ENCODE measurements around the gene CDC34.
A peak's percentile ranks its signal among the peaks of the same experiment; 100 is the strongest.

The CDC34 gene

DNA sequence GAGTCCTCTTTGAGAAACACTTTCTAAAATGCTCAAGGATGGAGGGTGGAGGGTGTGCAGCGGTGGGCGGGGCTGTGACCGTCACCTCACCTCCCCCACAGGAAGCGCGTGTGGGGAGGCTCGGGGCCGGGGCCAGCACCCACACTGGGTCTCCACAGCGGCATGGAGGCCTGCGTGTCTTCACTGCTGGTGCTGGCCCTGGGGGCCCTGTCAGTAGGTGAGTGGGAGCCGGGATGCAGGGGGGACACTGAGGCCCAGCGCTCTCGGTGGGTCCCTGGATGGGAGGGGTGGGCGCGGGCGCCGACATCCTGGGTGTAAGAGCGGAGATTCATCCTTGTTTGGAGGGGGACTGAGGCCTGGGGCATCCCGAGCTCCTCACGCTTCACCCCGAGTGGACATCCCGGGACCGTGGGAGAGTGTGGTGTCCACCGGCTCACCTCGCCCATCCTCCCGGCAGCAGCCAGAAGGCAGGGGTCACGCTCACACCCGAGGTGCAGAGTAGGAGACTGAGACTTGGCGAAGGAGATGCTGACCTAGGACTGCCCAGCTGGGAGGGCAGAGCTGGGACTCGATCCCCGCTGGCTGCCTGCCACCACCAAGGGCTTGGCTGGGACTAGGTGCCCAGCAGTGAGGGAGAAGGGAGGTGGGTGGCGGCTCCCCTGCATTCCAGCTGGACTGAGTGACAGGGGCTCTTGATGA, 12.5 kb downstream of the CDC34 start, which contains the start of gene GZMM:
TSS of gene GZMM (plus strand) at position 144 of the 699 bp plus-strand sequence. CDS start at position 163, 19 bp downstream.
- DNase-seq, result no peak

DNA sequence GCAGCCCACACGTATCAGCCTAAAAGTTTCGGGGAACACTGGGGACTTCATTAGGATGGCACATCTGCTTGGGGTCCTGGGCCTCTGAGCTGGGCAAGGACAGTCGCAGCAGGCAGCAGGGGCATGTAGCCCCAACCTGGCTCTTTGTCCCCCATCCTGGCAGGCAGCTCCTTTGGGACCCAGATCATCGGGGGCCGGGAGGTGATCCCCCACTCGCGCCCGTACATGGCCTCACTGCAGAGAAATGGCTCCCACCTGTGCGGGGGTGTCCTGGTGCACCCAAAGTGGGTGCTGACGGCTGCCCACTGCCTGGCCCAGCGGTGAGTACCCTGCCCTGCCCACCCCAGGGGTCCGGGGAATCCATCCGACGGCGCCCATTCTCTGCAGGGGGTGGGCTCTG, 15.6 kb downstream of the CDC34 start:
- no peak for DNase-seq

DNA sequence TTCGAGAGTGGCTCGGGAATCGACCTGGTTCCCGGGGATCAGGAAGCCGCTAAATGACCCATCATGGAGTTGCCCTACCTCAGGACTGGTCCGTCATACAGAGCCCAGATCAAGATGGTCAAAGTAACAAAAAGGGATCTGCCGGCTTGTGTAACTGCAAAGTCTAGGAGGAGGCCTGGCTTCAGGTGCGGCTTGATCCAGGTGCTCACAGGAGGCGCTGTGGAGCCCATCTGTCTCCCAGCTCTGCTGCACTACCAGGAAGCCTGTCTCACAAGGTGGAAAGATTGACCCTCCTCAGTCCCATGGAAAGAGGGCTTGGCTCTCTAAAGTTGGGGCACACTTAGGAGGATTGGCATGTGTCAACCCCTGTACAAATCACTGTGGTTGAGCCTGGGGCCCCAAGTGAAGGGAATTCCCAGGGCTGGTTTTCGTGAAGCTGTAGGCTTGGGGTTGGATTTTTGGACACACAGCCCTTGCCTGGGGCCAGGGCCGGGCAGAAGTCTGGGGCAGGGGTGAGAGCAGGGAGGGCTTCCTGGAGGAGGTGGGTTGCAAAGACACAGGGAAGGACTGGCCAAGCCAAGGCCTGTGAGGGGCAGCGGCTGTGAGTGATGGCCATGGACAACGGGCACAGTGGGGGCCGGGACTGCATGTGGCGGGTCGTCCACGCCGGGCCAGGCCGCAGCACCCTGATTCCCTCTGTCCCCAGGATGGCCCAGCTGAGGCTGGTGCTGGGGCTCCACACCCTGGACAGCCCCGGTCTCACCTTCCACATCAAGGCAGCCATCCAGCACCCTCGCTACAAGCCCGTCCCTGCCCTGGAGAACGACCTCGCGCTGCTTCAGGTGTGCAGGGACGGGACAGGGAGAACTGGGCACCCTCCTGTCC, 16.5 kb downstream of the CDC34 start:
- no peak for DNase-seq

DNA sequence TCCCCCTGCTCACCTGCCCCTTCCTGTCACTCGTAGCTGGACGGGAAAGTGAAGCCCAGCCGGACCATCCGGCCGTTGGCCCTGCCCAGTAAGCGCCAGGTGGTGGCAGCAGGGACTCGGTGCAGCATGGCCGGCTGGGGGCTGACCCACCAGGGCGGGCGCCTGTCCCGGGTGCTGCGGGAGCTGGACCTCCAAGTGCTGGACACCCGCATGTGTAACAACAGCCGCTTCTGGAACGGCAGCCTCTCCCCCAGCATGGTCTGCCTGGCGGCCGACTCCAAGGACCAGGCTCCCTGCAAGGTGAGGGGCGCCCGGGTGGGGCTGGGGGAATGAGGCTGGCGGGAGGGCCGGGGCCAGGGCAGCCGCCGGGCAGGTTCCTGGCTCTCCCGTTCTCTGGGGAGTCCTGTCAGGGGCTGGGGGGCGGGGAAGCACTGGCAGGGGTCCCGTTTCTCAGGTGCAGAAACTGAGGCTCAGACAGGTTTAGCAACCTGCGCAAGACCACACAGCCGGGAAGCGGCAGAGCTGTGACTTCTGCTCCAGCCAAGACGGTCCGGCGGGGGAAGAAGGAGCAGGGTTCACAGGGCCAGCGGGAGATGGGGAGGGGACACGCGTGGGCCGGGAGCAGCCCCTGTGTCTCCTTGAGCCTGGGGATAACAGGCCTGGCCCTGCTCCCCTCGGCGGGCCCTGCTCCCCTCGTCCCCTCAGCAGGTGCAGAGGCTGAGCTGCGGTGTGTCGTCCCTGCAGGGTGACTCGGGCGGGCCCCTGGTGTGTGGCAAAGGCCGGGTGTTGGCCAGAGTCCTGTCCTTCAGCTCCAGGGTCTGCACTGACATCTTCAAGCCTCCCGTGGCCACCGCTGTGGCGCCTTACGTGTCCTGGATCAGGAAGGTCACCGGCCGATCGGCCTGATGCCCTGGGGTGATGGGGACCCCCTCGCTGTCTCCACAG, 17.6 kb downstream of the CDC34 start:
- DNase-seq, result no peak

DNA sequence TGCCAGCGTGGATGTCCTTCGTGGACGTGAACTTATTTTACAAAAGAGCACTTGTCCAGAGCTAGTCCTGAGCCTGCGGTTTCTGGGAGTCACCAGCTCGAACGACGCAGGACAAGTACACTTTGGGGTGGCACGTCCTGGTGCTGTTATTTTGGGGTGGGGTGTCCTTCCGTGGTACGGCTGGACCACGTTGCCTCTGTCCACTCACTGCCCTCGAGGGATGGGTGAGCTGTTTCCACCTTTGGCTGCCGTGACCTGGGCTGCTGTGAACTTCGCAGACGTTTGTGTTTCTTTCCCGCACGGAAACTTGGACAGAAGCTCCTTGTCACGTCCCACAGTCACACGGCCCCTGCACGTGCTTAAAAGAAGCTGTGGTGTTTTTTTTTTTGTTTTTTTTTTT, 23.3 kb downstream of the CDC34 start:
- no peak for DNase-seq

DNA sequence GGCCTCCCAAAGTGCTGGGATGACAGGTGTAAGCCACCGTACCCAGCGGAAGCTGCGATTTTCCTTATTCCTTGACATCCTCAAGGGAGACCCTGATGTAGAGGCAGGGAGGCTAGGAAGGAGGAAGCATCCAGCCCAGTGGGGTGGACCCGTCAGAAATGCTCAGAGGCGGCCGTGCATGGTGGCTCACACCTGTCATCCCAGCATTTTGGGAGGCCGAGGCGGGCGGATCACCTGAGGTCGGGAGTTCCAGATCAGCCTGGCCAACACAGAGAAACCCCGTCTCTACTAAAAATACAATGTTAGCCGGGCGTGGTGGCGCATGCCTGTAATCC, 23.9 kb downstream of the CDC34 start:
- DNase-seq, result no peak

DNA sequence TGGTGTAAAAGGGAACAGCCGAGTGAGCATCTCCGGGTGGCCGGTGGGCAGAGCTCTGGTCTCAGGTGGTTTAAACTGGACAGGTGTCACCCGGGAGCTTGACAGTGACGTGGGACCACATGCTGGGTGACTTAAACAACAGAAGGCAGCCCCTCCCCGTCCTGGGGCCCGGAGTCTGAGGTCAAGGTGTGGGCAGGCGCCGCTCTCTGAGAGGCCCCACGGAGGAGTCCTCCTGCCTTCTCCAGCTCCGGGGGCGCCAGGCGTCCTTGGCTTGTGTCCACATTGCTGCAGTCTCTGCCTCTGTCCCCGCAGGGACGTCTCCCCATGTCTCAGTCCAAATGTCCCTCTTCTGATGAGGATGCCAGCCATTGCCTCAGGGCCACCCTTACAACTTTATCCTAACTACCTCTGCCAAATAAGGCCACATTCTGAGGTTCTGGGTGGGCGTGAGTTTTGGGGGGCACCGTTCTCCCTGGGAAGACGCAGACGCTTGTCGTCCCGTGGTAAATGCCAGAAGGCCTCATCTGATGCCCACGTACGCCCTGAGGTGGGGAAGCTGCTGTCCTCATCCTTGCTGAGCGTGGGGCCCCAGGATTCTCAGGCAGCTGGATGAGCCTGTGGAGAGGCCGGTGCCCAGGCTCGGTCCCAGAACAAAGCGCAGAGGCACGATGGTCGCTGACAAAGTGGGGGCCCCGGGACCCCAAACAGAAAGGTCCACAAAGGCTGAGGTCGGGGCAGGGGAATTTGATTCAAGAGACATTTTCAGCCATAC, 25.2 kb downstream of the CDC34 start:
- DNase-seq, result no peak

DNA sequence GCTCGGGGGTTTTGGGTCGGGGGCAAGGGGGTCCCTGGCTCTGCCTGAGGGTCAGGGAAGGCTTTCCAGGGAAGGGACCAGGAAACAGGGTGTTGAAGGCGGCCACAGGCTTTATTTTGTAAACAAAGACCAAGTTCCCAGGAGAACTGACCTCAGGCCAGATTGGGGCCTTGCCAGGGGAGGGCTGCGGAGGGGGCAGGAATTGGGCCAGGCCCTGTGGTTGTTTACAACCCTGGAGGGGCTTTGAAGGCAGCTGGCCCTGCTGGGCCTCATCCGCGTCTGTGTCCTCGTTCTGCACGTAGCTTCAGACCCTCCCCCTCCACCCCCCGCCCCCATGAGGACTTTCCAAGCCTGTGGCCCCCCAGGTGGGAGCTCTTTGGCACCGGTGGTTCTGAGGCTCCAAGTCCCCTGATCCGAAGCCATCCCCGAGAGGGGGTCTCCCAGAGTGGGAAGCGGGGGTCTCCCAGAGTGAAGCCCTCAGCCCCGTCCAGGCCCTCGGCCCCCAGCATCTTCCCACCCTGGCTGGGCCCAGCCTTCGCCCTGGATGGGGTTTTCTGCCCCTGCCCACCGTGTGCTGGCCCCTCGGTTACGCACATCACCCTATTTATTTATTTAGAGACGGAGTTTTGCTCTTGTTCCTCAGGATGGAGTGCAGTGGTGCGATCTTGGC, 27.3 kb downstream of the CDC34 start:
- no peak for DNase-seq

DNA sequence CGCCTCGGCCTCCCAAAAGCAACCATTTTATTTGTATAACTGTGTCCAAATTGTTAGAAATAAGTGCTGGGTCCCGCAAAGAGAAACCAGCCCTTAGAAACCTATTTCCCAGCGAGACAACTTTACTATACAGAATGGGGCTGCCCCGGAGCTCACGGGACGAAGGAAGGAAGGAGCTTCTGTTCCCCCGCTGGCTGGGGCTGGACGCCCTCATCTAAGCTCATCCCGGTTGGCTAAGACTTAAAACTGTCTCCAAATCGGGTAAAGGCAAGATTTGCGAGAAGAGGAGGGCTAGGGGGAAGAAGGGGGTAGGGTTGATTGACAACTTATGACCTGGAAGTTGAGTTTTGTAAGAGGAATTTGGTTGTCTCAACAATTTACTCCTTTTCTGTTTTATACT, 28.6 kb downstream of the CDC34 start:
- DNase-seq, result no peak

DNA sequence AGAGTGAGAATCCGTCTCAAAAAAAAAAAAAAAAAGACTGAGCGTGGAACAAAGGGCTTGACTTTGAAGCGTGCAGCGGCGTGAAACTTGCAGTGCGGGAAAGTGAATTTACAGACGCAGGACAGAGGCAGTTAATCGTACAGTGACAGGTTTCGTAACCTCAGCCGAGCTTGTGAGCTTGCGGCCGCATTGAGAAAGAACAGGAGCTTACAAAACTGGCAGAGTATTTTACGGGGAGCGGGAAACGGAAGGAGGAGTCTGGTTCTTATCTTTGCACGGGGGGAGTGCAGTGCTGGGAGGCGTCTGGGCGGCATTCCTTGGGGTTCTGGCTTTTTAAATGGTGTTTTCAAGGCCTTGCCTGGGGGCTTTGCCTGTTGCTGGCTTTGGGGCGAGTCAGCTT, 34.8 kb downstream of the CDC34 start:
- no peak for DNase-seq

DNA sequence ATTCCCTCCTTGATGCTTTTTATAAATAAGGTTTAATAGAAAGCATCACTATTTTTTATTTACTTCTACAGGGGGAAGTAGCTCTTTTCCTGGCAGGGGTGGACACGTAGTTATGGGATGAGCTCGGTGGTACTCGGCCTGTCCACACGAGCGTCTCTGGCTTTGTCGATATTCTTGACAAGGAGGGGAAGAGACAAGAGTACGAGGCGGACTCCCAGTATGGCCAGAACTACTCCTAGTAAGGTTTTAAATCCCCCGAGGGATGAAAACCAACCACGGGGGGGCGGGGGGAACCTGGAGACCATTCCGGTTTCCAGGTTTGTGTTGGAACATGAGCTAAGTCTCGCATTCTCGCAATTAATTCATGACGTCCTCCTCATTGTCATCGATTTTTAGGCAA, 35.3 kb downstream of the CDC34 start:
- DNase-seq, result no peak

DNA sequence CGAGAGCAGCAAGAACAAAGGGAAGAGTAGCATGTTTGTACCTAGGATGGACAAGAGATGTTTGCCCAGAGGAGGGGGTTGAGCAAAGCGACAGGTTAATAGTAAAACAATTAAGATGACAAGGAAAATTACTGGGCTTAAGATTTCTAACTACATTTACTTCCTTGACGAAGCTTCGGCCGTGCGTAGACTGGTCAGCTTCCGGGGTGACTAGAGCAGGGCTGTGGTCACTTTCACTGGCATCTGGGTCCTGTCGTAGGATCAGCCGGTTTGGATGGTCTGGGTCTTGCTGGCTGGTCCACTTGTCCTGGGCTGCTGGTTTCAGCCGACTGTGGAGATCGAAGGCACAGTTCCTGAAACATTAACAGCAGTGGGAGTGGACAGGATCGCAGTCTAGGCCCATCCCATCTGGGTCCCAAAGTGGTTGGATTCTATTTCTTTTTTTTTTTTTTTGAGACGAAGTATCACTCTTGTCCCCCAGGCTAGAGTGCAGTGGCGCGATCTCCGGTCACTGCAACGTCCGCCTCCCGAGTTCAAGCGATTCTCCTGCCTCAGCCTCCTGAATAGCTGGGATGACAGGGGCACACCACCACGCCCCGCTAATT, 35.8 kb downstream of the CDC34 start:
- no peak for DNase-seq

DNA sequence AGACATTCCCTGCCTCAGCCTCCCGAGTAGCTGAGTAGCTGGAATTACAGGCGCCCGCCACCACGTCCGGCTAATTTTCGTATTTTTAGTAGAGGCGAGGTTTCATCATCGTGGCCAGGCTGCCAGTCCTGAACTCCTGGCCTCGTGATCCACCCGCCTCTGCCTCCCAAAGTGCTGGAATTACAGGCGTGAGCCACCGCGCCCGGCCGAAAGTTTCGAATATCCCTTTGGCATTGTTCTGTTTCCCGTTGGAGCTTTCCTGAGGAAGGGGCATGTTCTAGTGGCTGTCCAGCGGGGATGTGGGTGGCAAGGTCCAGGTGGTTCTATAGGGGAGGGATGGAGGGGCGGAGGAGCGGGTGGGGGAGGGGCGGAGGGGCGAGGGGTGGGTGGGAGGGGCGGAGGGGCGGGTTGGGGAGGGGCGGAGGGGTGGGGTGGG, 38.7 kb downstream of the CDC34 start:
- DNase-seq, result no peak

DNA sequence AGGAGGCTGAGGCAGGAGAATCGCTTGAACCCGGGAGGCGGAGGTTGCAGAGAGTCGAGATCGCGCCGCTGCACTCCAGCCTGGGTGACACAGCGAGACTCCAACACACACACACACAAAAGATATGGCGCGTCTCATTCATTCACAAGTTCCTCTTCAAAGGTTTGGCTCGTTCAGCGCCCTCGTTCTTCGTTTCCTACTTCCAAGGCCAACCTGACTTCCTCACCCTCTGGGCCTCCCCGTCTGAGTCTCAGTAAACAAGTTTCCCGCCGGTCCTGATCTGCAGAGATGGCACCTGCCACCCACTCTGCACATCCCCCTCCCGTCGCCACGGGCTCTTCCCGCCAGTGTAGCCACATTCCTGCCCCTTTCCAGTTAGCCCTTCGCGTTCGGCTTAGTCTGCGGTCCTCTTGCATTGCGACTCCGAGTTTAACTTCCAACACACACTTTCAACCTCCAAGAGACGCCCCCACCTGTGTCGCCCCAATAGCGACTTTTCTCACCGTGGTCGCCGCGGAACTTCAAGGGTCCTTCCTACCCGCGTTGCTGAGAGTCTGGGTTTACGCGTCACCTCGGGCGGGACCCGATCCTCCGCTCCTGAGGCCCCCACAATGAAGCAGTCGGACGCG, 39.5 kb downstream of the CDC34 start:
- DNase-seq, result peak; percentile 82

DNA sequence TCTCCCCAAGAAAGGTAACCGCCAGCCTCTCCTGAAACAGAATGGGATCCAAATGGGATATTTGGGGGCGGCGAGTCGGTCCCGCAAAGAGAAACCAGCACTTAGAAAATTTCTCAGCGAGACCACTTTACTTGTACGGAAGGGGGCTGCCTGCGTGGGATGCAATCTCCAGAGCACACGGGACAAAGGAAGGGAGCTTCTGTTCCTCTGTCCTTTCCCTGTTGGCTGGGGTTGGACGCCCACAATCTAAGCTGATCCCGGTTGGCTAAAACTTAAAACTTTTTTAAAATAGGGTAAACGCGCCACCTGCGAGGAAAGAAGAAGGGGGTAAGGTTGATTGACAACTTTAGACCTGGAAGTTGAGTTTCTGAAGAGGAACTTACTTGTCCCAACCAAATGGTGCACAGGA, 40.0 kb downstream of the CDC34 start:
- DNase-seq, result peak; percentile 52

DNA sequence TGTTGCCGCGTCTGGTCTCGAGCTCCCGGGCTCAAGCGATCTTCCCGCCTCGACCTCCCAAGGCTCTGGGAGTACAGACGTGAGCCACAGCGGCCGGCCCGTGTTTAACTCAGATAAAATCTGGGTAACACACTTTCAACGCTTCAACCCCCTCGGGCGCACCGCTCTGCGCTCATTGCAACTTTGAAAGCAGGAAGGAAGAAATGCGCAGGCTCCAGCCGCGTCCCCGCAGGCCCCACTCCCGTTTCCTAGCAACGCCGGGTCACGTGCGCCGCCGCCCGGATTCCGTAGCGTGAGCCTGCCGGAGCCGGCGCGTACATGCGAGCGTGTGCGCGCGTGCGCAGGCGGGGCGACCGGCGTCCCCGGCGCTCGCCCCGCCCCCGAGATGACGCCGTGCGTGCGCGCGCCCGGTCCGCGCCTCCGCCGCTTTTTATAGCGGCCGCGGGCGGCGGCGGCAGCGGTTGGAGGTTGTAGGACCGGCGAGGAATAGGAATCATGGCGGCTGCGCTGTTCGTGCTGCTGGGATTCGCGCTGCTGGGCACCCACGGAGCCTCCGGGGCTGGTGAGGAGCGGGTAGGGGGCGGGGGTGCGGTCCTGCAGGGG, 40.7 kb downstream of the CDC34 start, which contains the start of gene BSG:
TSS of gene BSG (plus strand) at position 457 of the 603 bp plus-strand sequence. CDS start at position 496, 39 bp downstream.
- DNase-seq, result peak; percentile 99

DNA sequence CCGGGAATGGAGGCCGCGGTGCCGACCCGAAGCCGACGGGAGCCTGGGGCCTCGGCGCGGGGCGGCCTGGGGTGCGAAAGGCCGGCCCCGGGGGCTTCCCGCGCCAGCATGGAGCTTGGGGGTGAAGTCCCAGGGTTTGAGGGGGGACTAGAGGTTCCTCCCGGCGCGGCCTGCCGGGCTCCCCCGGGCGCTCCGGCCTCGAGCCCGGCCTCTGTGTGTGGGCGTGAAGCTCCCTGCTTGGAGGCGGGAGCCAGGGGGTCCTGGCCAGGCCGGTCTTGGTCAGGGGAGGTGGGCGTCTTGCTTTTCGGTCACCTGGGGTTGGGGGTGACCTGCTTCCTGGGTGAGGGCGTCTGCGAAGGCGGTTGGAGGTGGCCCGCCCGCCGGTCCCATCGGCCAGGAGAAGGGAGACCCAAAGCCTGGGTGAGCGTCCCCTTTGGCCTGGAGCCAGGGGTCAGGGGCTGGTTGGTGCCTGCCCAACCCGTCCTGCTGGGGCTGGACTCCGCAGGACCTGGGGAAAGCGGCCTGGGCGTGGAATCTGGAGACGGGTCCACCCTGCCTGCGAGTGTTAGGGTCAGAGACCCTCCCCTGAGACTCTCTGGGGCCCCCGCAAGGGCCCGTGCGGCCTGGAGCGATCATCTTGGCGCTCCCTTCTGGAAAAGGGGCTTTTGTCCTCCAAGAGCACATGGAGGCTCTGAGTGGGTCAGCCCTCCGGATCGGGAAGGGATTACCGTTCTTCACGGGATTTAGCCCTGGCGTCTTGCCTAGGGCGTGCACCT, 41.4 kb downstream of the CDC34 start:
- DNase-seq, result peak; percentile 35

DNA sequence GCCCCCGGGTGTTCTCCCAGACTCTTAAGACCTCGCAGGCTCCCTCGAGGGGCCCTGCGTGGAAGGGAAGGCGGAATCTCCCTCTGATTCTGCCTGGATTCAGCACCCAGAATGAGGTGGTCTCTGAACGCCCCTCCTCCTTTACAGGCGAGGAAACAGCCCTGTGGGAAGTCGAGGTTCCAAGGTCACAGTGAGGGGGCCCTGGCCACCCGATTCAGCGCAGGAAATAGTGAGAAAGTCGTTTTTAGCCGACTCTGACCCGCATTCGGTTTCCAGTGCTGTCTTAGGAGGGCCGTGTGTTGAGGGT, 41.9 kb downstream of the CDC34 start:
- DNase-seq, result no peak

DNA sequence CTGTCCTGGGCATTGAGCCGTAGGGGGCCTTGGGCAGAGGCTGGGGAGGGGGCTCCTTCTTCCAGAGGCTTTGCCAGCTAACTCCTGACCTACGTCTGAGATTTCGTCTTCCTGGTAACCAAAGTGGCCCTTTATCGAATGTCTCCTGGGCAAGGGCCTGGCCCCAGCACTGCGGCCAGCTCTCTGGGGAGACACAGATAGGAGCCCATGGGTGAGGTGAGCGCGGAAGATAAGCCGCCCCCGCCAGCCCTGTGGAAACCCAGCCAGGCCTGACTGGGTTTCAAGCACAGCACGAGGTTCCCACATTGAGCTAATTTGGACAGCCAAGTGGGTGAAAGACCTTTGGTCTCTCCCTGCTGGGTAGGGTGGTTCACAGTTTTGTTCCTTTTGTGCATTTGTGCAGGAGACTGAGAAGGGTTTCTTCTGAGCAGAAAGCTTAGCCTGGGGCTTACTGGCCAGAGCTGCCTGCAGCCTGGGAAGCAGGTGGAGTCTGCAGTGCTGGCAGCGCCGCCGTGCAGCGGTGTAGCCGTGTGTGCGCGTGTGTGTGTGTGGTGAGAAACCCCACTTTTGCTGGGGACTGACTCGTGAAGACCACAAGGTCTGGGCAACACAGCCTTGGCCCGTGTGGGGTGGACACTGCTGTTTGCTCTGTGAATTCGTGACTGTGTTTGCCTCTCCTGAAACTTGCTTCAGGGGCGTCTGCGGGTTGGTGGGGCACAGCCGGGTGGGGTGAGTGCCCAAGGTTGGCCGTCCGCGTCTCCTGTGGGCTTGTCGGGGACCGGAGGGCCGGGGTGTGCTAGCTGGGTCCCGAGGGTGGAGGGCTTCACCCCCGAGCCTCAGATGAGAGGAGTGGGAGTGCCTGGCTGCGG, 43.3 kb downstream of the CDC34 start:
- no peak for DNase-seq
